HG02970 (cell line): ENCODE measurements around the gene PDZD4.
"Not testable (repeated sequence)": the region's sequence is repeated elsewhere in the genome, so short reads cannot be mapped to it uniquely, and the experiment has no call there.

Experiments used
- ATAC-seq: cut with Tn5 transposase; IDR thresholded peaks from one replicate; pipeline ENCODE4 v1.9.1; 2021; ENCODE audit warnings: mild to moderate bottlenecking, moderate library complexity, moderate number of reproducible peaks; ENCODE audit not compliant: unreplicated experiment, low FRiP score

The PDZD4 gene

GRCh38 chrX:153845195-153845594 is 14.9 kb upstream of the PDZD4 start:
- ATAC-seq: no peak

- no peak for ATAC-seq
Observed at GRCh38 chrX:153844509-153845082, 14.3 kb upstream of the PDZD4 start.

GRCh38 chrX:153836921-153837320 is 6.6 kb upstream of the PDZD4 start:
- no peak for ATAC-seq

GRCh38 chrX:153832728-153833127 is 2.4 kb upstream of the PDZD4 start:
- ATAC-seq: no peak

DNA sequence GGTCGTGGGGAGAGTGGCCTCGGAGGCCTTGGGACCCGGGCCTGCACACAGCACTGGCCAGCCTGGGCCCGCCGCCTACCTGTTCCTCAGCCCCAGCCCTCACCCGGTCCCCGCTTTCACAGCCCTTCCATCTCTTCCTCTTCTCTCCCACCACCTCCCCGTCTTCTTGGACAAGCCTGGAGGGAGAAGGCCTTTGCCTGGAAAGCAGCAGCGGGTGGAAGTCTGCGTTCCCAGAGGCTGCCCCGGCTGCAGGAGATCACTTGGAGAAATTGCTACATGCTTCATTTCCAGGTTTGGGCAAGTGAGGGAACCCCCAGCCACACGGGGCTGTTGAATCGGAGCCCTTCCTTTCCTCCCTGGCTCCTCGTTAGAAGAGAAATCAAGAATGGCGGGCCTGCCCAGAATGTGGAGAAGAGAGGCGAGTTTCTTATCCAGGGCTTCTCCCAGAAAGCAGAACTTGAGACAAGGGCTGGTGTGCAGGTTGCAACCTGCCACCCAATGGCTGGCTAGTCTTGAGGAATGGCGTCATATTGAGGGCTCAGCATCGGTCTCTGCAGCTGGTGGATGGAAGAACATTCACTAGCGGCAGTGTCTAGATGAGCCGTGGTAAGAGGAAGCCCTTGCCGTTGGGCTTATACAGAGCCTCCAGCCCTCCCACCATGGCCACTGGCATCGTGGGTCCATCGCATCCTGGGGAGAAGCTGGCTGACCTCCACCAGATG is 1.2 kb upstream of the PDZD4 start:
- no peak for ATAC-seq

- no peak for ATAC-seq
Observed at GRCh38 chrX:153830640-153831428, 490 bp upstream of the PDZD4 start.

DNA sequence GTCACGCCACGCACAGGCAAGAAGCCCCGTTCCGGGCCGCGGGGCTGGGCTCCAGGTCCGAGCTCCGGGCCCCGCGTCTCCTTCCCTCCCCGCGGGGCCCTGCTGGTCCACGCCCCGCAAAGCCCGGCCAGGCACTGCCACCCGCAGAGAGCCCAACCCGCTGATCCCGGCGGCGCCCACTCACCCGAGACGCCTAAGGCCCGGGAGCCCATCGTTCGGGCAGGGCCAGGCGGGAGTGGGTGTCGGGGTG is 870 bp downstream of the PDZD4 start:
- ATAC-seq: no peak

DNA sequence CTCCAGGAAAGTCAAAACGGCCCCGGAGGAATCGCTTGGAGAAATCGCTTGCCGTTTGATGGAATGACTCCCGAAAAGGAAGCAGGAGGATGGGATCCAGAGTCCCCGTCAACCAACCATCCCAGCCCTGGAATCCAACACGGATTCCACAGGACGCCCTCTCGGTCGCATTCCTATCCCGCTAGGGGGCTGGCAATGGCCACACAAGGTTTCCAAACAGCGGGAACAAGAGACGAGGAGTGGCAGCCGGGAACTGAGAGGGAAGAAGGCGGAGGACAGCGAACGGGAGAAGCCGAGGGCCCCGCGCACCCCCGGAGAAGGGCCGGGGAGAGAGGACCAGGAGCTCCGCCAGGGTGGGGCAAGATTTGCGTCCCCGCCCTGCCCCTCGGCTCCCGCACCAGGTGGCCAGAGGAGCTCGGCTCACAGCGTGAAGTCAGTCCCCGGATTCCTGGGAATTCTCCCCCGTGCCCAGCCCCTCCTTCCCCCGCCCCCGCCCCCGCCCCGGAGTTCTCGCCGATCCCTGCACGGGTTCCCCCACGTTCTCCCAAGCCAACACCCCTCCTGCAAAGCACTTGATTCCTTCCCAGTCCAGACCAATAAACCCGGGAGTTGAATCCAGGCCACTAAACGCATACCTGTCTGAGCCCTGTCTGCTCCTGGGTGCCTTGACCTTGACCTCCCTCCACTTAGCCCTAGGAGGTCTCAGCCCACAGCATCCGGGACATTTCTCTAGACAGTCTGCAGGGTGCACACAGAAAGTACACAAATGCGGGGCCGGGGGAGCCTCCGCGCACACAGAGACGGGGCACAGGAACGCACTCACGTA is 1.4 kb downstream of the PDZD4 start:
- no peak for ATAC-seq

GRCh38 chrX:153828308-153828707 is 2.0 kb downstream of the PDZD4 start:
- no peak for ATAC-seq

- no peak for ATAC-seq
Observed at GRCh38 chrX:153827903-153828302, 2.4 kb downstream of the PDZD4 start.

GRCh38 chrX:153827016-153827415 is 3.3 kb downstream of the PDZD4 start:
- ATAC-seq: no peak

DNA sequence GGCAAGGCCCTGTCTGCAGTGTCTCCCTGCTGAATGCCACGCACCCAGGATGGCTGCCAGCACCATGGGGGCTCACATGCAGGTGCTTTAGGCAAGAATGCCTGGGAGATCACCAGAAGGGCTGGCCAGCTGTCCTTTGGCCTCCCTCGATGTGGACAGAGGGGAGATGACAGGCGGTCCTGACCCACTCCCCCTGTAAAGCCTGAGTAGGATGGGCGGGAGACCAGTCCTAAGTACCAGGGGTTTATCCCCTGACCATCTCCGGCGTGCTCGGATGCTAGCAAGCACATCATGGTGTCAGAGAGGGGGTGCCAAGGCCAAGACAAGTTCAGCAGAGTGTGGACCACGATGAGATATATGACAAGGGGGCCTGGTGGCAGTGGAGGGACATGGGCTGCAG is 5.3 kb downstream of the PDZD4 start:
- ATAC-seq: no peak

DNA sequence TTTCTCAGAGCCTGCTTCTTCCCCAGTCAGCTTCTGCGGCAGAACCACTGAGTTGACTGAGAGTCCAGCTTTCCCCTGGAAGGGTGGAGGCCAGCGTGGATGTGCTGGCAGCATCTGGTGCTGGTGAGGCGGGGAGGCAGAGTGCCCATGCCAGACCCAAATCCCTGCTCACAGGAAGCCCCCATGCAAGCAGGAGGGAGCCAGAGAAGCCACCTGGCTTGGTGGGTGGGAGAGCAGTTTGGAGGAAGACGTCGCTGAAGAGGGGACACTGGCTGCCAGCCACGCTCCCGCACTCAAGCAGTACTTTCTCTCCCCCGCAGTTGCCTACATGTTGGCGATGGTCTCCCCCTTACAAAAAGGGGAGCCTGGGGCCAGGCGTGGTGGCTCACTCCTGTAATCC is 6.0 kb downstream of the PDZD4 start:
- no peak for ATAC-seq

- ATAC-seq: no peak
Observed at GRCh38 chrX:153821066-153821465, 9.3 kb downstream of the PDZD4 start.

DNA sequence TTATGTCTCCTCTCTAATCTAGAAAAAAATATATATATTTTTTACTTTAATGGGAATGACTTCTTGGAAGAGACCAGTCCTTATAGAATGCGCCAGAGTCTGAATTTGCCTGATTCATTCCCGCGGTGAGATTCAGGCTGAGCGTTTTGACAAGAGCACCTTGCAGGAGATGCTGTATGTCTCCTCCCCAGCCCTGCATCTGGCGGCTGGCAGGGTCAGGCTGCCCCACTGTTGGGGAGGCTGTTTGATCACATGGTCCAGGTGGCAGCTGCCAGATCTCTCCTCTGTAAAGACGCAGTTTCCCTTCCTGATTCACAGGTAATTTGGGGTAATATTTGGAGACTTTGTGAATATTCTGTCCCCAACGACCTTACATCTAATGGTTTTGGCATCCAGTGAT is 9.7 kb downstream of the PDZD4 start:
- no peak for ATAC-seq

DNA sequence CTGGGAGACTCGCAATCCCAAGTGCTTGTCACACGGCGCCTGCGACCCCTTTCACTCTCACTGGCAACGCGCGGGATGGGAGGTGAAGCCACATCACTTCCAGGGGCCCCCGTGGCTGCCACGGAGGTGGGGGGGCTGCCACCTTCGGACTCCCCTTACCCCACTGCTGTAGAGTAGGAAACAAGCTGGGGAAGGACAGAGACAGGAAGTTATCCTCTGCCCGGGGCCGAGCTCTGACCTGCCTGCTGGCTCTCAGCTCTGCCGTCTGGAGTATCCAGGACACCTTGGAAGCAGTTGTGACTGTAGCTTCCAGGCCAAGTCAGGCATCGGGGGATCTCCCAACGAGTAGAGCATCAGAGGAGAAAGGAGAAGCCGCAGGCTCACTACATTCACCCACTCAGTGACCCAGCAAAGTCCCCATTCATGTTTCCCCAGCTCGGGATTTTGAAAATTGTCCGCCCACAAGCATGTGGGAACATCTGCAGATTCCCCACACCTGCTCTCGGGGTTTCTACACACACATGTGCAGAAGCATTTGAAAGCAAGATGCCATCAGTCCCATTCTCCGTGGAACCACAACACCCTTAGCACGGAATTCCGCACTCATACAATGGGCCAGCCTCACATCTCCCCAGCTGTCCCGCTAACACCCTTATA is 10.8 kb downstream of the PDZD4 start:
- no peak for ATAC-seq

DNA sequence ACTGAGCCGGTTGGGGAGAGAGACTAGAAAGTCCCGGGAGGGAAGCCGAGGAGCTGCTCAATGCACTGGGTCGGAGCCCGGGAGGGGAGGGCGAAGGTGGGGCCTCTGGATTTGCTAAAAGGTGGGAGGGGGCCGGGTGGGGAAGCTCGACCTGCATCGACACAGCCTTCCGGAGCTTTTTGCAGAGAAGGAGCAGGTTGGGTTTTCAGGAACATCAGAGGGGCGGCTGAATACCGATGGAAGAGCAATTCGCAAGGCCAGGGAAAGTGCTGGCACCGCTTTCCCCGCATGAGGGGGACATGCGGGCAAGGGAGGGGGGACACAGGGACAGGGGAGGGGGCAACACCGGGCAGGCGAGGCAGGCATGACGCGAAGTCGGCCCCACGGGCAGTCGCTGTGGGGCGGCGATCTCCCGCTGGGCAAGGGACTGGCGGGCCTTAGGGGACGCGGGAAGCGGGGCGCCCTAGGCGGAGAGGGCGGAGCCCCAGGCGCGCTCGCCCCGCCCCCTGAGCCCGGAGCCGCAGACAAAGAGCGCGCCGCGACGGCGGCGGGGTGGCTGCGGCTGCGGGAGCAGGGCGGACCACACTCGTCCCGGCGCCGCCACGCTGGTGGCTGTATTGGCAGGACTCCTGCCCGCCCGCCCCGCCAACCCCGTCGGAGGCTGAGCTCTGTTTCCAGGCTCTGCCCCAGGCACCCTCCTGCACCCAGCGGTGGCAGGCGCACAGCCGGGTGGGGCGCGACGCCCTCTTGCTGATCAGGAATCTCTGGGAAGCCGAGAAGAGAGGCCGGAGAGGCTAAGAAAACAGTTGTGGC is 11.6 kb downstream of the PDZD4 start:
- ATAC-seq: no peak

- ATAC-seq: not testable (repeated sequence)
Observed at GRCh38 chrX:153818064-153818463, 12.3 kb downstream of the PDZD4 start.

DNA sequence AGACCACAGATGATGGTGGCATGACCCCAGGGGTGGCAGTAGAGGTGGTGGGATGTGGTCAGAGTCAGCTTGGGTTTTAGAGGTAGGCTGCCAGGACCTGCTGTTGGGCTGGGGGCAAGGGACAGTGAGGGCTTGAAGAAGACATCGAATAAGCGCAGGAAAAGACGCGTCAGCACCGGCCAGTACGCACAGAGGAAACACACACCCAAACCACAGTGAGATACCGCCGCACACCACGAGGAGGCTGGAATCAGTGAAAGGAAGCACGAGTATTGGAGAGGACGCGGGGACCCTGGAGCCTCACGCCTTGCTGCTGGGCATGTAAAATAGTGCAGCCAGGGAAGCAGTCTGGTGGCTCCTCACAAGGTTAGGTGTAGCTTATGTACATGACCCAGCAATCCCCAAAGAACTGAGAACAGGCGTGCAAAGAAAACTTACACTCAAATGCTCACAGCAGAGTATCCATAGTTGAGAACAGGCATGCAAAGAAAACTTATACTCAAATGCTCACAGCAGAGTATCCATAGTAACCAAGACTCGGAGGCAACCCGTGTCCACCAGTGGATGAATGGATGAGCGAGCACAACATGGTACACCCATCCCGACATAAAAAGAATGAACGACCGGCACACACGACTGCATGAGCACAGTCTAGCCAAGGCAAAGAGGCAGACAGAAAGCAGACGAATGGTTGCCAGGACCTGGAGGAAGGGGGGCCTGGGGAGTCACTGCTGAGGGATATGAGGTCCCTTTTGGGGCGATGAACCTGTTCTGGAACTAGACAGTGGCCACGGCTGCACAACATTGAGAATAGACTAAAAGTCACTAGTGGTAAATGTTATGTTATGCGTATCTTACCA is 13.3 kb downstream of the PDZD4 start:
- ATAC-seq: no peak
